Middle frontal gyrus (tissue), 1 donor: Measurements from ENCODE around the gene WNT6.
"Not testable (repeated sequence)": the region's sequence is repeated elsewhere in the genome, so short reads cannot be mapped to it uniquely, and the experiment has no call there.

Experiments used
- DNase-seq: peaks from one replicate; pipeline ENCODE4 v3.0.0-alpha.2; 2015; ENCODE audit warnings: low spot score; ENCODE audit errors: extremely low spot score

WNT6 gene

DNA sequence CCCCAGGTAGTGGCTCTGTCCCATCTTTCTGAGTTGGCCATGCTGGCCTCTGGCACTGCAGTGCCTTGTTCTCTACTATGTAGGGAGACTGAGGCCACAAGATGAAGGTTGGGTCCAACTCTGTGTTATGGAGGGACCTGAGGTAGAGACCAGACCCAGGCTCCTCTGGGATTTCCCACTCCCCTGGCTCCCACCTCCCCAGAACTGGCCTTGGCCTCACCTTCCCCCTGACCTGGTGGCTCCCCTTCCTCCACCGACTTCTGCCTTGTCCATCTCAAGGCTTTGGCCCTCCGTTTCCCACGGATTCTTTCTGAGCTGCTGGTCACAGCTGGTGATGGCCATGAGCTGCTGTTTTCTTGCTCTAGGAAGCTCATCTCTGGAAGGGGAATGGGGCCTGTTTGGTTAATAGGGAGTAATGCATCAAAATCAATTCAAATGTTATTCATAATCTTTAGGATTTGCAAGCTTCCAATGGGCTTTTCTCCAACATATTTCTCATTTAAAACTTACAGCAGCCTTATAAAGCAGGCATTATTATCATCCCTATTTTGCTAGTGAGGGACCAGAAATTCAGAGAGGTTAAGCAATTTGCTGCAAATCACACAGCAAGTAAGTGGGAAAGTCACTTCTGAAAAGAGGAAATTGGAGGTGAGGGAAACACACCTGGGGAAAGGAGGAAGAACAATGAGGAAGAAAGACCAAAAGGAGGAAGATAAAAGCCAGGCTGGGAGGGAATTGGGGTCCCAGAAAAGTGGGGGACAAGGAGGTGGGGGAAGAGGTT lies 28.9 kb upstream of the WNT6 start:
- DNase-seq, result no peak

- DNase-seq, result no peak
These were observed 28.1 kb upstream of the WNT6 start, which contains the start of gene PRKAG3 for GRCh38 chr2:218831378-218831990. Gene PRKAG3 (minus strand): TSS chr2:218831803.

GRCh38 chr2:218832081-218832480 lies 27.5 kb upstream of the WNT6 start:
- DNase-seq, result no peak

- DNase-seq, result no peak
These were observed 27.1 kb upstream of the WNT6 start for GRCh38 chr2:218832520-218832919.

GRCh38 chr2:218833023-218833609 lies 26.5 kb upstream of the WNT6 start:
- DNase-seq, result no peak

GRCh38 chr2:218834685-218835084 lies 24.9 kb upstream of the WNT6 start:
- DNase-seq, result no peak

DNA sequence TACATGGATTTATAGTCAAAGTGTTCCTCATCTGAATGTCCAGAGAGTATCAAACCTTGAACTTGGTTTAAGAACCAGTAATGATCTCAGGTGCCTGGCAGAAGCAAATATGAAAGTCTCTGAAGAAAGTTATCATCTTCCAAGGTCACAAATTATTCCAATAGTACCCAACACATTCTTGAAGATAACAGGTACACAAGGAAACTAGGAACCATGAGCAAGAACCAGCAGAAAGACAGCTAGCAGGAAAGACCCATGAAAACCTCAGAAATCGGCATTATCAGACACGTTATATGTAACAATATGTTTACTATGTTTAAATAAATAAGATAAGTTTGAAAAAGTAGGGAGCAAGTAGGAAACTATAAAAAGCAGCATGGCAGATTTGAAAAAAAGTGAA lies 22.1 kb upstream of the WNT6 start:
- DNase-seq, result no peak

GRCh38 chr2:218839430-218839829 lies 20.2 kb upstream of the WNT6 start:
- DNase-seq, result no peak

DNA sequence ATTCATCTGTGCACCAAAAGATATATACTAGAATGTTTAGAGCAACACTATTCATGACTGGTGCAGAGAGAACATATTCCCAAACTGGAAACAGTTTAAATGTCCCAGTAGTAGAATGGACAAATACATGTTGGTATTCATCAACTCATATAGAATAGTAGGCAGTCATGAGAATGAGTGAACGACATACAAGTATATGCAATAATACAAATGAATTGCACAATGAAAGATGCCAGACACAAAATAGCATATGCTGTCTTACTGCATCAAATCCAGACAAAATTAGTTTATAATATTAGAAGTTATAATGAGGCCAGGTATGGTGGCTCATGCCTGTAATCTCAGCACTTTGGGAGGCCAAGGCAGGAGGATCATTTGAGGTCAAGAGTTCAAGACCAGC lies 19.7 kb upstream of the WNT6 start:
- DNase-seq, result no peak

DNA sequence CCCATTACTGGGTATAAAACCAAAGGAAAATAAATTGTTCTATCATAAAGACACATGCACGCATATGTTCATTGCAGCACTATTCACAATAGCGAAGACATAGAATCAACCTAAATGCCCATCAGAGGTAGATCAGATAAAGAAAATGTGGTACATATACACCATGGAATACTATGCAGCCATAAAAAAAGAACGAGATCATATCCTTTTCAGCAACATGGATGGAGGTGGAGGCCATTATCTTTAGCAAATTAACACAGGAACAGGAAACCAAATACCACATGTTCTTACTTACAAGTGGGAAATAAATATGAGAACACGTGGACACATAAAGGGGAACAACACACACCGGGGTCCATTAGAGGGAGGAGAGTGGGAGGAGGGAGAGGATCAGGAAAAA lies 15.3 kb upstream of the WNT6 start:
- DNase-seq, result not testable (repeated sequence)

DNA sequence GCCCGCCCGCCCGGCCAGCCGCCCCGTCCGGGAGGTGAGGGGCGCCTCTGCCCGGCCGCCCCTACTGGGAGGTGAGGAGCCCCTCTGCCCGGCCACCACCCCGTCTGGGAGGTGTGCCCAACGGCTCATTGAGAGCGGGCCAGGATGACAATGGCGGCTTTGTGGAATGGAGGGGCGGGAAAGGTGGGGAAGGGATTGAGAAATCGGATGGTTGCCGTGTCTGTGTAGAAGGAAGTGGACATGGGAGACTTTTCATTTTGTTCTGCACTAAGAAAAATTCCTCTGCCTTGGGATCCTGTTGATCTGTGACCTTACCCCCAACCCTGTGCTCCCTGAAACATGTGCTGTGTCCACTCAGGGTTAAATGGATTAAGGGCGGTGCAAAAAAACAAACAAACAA lies 12.6 kb upstream of the WNT6 start:
- DNase-seq, result not testable (repeated sequence)

GRCh38 chr2:218849721-218850120 lies 9.9 kb upstream of the WNT6 start:
- no peak for DNase-seq

- DNase-seq, result no peak
These were observed 8.8 kb upstream of the WNT6 start for GRCh38 chr2:218850796-218851195.

- no peak for DNase-seq
These were observed 8.3 kb upstream of the WNT6 start for GRCh38 chr2:218851286-218851685.

DNA sequence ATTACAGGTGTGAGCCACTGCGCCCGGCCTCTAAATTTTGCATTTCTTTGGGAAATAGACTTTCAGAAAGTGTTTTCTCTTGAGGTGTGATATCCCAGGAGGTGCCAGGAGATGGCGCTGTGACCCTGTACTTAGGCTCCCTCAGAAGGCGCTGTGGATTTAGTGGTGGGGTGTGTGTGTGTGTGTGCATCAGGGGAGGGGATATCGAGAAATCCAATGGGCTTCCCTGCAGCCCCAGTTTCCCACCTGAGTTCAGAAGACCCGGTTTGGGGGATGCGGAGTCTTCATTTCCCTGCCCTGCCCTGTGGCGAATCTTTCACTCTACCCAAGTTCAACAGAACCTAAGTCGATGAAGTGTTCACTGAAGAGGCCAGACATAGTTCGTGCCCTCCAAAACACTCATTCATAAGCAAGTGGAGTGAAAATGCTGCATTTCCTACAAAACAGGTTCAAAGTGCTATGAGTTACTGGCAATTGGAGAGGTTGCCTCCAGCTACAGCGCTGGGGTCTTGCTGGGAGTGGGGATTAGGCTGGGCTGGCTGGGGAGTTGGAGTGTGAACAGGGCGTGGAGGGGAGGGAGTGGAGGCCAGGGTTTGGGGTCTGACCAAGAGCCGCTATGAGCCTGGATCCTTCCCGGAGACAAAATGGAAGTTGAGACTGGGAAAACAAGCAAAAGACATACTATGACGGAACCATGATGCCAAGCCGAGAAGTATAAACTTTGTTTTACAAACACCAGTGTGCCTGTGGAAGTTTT lies 6.5 kb upstream of the WNT6 start:
- DNase-seq, result peak; percentile 8

- no peak for DNase-seq
These were observed 5.8 kb upstream of the WNT6 start for GRCh38 chr2:218853766-218854165.

GRCh38 chr2:218854860-218855259 lies 4.7 kb upstream of the WNT6 start:
- no peak for DNase-seq

DNA sequence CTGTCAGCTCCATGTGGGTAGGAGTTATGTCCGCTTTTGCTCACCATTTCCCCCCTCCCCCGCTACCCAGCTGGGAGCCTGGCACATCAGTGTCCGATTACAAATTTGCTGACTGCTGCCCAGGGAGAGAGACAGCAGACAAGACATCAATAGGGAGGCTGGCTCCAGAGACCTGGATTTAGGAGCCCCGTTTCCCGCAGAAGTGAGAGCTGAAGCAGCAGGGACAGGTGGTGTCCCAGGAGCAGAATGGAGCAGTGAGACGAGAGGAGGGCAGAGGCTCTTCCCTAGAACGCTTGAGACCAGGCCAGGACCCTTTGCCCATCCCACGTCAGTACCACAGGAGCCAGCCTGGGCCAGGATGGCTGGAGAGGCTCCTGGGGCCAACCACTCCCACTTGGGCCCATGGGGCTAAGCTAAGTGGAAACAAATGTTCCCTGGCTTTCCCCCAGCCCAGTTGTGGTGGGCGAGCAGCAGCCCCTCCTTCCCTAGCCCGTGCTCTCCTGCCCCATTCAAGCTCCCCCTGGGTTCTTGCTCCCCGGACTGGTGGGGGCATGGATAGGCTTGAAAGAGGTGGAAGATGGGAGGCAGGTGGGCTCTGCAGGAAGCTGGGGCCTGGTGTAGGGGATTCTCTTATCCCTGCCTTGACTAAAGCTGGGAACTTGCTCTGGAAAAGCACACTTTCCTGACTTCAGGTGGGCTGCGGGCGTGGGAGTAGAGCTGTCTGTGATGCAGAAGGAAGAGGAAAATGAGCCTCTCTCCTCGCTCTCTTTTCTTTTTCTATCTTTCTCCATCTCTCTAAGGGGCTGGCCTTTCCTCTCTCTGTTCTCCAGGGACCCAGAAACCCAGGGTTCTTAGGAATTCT lies 4.1 kb upstream of the WNT6 start:
- no peak for DNase-seq

DNA sequence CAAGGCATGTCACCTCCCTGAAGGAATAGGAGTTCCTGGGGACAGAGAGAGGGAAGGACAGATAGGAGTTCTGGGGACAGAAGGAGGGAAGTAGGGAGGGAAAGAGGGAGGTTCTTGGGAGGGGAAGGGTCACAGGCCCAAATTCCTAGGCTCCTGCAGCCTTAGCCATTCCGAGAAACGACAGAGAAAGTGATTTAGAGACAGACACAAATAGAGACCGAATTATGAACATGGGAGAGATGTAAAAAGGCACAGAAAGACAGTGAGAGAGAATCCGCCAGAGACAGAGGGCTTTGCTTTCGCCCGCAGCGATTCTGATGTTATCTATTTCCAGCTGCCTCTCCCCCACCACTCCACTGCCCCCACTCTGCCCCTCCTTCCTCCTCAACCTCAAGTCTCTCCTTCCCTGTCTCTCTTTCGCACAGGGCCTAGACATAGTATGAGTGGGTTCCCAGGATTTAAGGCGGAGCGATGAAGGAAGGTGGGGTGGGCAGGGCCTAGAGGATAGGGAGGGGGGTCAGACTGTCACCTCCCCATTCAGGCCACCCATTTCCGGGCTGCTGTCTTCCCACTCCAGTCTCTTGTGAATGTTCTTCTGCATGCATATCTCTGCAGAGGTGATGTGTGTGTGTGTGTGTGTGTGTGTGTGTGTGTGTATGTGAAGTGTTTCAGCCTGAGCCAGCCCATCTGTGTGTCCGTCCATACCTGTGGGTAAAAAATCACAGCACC lies 3.3 kb upstream of the WNT6 start:
- no peak for DNase-seq

- no peak for DNase-seq
These were observed 2.7 kb upstream of the WNT6 start for GRCh38 chr2:218856896-218857243.
